Measurements from ENCODE around the gene TRPV6. TPM values are rescaled to one million over a fixed set of nuclear protein-coding genes. Genes with fewer than 3 reads are reported as not detected.

TRPV6 gene
- total RNA-seq, 1 donor from 2014 or later, result not detected

- H3K36me3 Mint-ChIP-seq (ENCODE audit: low read depth), result no peaks in the 10 kb centered on the region
- no peak overlapping the region for H3K27ac Mint-ChIP-seq
- H3K9me3 Mint-ChIP-seq, result no peaks in the 10 kb centered on the region
- intact Hi-C loops (cut with micrococcal nuclease), result no loop called here
- H3K4me3 Mint-ChIP-seq, result no peak overlapping the region
- H3K4me1 Mint-ChIP-seq (ENCODE audit: low read depth), result peaks cover 16% of the 10 kb centered on the region
- no peak for DNase-seq (ENCODE audit: low spot score)
- peaks cover 9% of the 10 kb centered on the region for H3K27me3 Mint-ChIP-seq (ENCODE audit: insufficient read depth)
Measured at GRCh38 chr7:142838461-142839213, 46.9 kb downstream of the TRPV6 start.

DNA sequence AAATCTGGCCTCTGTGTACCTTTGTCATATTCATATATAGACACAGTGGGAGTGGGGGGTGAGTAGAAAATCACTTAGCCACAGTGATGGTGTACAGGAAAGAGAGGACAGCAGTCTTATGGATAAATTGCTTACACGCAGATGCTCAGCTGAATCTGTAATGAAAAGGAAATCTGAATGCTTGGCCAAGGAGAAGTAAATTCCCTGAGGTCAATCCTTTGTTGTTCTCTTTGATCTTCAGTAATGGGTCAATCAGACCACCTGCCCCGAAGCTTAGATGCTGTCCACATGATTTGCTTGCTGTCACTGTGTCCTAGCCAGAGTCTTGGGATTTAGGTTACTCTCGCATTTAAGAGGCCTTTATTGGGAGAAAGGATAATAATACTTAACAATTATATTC lies 49.1 kb downstream of the TRPV6 start:
- intact Hi-C loops (cut with micrococcal nuclease), result no loop called here
- H3K27me3 Mint-ChIP-seq (ENCODE audit: insufficient read depth), result peaks cover 2% of the 10 kb centered on the region
- H3K4me3 Mint-ChIP-seq, result no peak overlapping the region
- H3K9me3 Mint-ChIP-seq, result no peaks in the 10 kb centered on the region
- peaks cover 20% of the 10 kb centered on the region for H3K4me1 Mint-ChIP-seq (ENCODE audit: low read depth)
- no peak for DNase-seq (ENCODE audit: low spot score)
- H3K27ac Mint-ChIP-seq, result no peak overlapping the region
- no peaks in the 10 kb centered on the region for H3K36me3 Mint-ChIP-seq (ENCODE audit: low read depth)

GRCh38 chr7:142835487-142835886 lies 50.1 kb downstream of the TRPV6 start:
- H3K4me3 Mint-ChIP-seq, result no peak overlapping the region

GRCh38 chr7:142833174-142834048 lies 52.1 kb downstream of the TRPV6 start:
- Mint-ChIP-seq H3K36me3 (ENCODE audit: low read depth) (no peaks in the 10 kb centered on the region), H3K27ac (no peak overlapping the region), H3K4me1 (ENCODE audit: low read depth) (peaks cover 21% of the 10 kb centered on the region), H3K9me3 (no peaks in the 10 kb centered on the region), H3K27me3 (ENCODE audit: insufficient read depth) (peaks cover 2% of the 10 kb centered on the region), H3K4me3 (no peak overlapping the region)
- no peak for DNase-seq (ENCODE audit: low spot score)
- intact Hi-C loops (cut with micrococcal nuclease), result no loop called here

More at GRCh38 chr7:142835487-142835886, 50.1 kb downstream of the TRPV6 start:
- no peak for DNase-seq (ENCODE audit: low spot score)
- peaks cover 21% of the 10 kb centered on the region for H3K4me1 Mint-ChIP-seq (ENCODE audit: low read depth)
- H3K27me3 Mint-ChIP-seq (ENCODE audit: insufficient read depth), result peaks cover 2% of the 10 kb centered on the region
- no peak overlapping the region for H3K27ac Mint-ChIP-seq
- no peaks in the 10 kb centered on the region for H3K36me3 Mint-ChIP-seq (ENCODE audit: low read depth)
- H3K9me3 Mint-ChIP-seq, result no peaks in the 10 kb centered on the region
- intact Hi-C loops (cut with micrococcal nuclease), result no loop called here

DNA sequence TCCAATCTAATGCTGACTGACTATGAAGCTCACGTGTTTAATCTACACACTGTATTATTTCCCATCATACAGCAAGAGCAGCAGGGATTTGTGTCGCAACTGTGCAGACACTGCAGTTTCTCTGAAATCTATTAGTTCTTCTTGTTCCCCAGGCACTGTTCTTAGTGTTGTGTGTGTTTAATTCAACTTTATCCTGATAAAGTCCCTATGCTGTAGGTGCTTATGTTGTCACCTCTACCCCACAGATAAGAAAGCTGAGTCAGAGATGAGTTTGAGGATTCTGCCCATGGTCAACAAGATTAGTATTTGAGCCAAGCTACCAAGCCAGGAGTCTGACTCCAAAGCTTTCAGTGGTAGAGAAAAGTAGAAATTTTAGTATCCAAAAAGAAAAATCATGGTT lies 53.1 kb downstream of the TRPV6 start:
- no peaks in the 10 kb centered on the region for H3K36me3 Mint-ChIP-seq (ENCODE audit: low read depth)

DNA sequence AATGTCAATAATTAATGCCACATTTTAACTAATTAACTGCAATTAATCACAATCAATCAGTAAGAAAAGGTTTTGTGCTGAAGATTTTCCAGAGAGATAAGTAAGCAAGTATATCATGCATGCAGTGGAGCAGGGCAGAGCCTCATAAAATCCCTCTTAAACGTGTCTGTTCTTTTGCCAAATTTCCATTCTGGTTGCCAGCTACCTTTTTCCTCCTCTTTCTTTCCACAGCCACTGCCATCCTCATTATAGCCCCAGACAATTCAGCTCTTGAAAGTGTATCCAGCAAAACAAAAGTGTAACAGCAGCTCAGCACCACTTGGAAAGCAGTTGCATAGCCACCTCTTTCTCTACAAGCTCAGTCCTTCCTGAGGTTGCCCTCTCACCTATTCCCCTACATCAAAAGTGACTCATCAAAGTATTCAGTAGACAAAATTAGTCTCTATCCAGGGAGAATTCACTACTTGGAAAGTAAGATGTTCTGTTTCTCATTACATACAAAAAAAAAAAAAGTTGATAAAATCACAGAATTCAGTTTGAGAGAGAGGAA lies 57.5 kb downstream of the TRPV6 start:
- intact Hi-C loops (cut with micrococcal nuclease), result no loop called here
- Mint-ChIP-seq H3K4me1 (ENCODE audit: low read depth) (peaks cover 10% of the 10 kb centered on the region), H3K9me3 (no peaks in the 10 kb centered on the region), H3K4me3 (no peak overlapping the region), H3K36me3 (ENCODE audit: low read depth) (no peaks in the 10 kb centered on the region), H3K27me3 (ENCODE audit: insufficient read depth) (peaks cover 19% of the 10 kb centered on the region), H3K27ac (no peak overlapping the region)
- DNase-seq (ENCODE audit: low spot score), result no peak

More for the DNA sequence above, 53.1 kb downstream of the TRPV6 start:
- Mint-ChIP-seq H3K9me3 (no peaks in the 10 kb centered on the region), H3K4me1 (ENCODE audit: low read depth) (peaks cover 26% of the 10 kb centered on the region), H3K27ac (no peak overlapping the region), H3K27me3 (ENCODE audit: insufficient read depth) (peaks cover 5% of the 10 kb centered on the region), H3K4me3 (no peak overlapping the region)
- intact Hi-C loops (cut with micrococcal nuclease), result no loop called here
- no peak for DNase-seq (ENCODE audit: low spot score)

DNA sequence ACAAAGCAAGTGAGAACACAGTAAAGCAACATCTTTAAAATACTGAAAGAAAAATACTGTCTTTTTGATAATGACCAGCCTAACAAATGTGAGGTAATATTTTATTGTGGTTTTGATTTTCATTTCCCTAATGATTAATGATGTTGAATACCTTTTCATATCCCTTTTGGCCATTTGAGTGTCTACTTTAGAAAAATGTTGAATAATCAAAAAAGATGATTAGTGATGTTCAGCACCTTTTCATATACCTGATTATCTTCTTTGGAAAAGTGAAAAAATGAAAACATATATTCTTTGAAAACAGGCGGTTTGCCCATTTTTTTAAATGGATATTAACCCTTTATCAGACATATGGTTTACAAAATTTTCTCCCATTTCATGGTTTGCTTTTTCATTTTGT lies 62.8 kb downstream of the TRPV6 start:
- no peaks in the 10 kb centered on the region for H3K9me3 Mint-ChIP-seq
- intact Hi-C loops (cut with micrococcal nuclease), result no loop called here
- no peak for DNase-seq (ENCODE audit: low spot score)
- no peak overlapping the region for H3K4me3 Mint-ChIP-seq
- peaks cover 11% of the 10 kb centered on the region for H3K4me1 Mint-ChIP-seq (ENCODE audit: low read depth)
- H3K27ac Mint-ChIP-seq, result no peak overlapping the region
- H3K27me3 Mint-ChIP-seq (ENCODE audit: insufficient read depth), result peaks cover 40% of the 10 kb centered on the region
- H3K36me3 Mint-ChIP-seq (ENCODE audit: low read depth), result peaks cover 1% of the 10 kb centered on the region

Other genes starting within 250 kb of the TRPV6 start
- gene PRSS1, start 136.3 kb downstream of the TRPV6 start, total RNA-seq, result not detected in 2 replicates
- not detected in 2 replicates for gene PRSS2, start 114.8 kb downstream of the TRPV6 start, total RNA-seq
- gene EPHB6, start 30.7 kb downstream of the TRPV6 start, total RNA-seq, result 5.6 and 6.0 TPM in 2 replicates
- gene TRPV5, start 48.0 kb upstream of the TRPV6 start, total RNA-seq, result not detected in 2 replicates
- not detected in 2 replicates for gene LLCFC1, start 53.7 kb upstream of the TRPV6 start, total RNA-seq
- 0.49 TPM in 1 of 2 replicates, not detected in the other for gene KEL, start 76.6 kb upstream of the TRPV6 start, total RNA-seq
- gene OR9A2, start 141.4 kb upstream of the TRPV6 start, total RNA-seq, result not detected in 2 replicates
- gene OR6V1, start 166.6 kb upstream of the TRPV6 start, total RNA-seq, result not detected in 2 replicates
- gene PIP, start 246.3 kb upstream of the TRPV6 start, total RNA-seq, result not detected in 2 replicates